AML-193 (cell line): ENCODE data around the gene RGS1.

Experiments
- DNase-seq, 2 experiments: peaks; one replicate each; lab custom pipeline; 2025; lab: John Stamatoyannopoulos, UW

The RGS1 gene

GRCh38 chr1:192620071-192620635 lies 44.6 kb downstream of the RGS1 start:
- no peak for DNase-seq

- no peak for DNase-seq
These were observed 51.0 kb downstream of the RGS1 start for GRCh38 chr1:192626366-192627179.

GRCh38 chr1:192627901-192628300 lies 52.3 kb downstream of the RGS1 start:
- no peak for DNase-seq

GRCh38 chr1:192628396-192629057 lies 53.0 kb downstream of the RGS1 start:
- DNase-seq, result no peak

- DNase-seq, result no peak
These were observed 54.0 kb downstream of the RGS1 start for GRCh38 chr1:192629612-192630011.
